ENCODE measurements around the gene LST1.

- TF ChIP-seq, protein P1, sequence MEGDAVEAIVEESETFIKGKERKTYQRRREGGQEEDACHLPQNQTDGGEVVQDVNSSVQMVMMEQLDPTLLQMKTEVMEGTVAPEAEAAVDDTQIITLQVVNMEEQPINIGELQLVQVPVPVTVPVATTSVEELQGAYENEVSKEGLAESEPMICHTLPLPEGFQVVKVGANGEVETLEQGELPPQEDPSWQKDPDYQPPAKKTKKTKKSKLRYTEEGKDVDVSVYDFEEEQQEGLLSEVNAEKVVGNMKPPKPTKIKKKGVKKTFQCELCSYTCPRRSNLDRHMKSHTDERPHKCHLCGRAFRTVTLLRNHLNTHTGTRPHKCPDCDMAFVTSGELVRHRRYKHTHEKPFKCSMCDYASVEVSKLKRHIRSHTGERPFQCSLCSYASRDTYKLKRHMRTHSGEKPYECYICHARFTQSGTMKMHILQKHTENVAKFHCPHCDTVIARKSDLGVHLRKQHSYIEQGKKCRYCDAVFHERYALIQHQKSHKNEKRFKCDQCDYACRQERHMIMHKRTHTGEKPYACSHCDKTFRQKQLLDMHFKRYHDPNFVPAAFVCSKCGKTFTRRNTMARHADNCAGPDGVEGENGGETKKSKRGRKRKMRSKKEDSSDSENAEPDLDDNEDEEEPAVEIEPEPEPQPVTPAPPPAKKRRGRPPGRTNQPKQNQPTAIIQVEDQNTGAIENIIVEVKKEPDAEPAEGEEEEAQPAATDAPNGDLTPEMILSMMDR (IDR thresholded peaks at IDR 0.05), result no peak
- TF ChIP-seq POLR2A (IDR thresholded peaks at IDR 0.05), result no peak
Measured at GRCh38 chr6:31559606-31559957, 26.5 kb upstream of the LST1 start.
